Measurements from ENCODE around the gene TPCN2.

The TPCN2 gene

DNA sequence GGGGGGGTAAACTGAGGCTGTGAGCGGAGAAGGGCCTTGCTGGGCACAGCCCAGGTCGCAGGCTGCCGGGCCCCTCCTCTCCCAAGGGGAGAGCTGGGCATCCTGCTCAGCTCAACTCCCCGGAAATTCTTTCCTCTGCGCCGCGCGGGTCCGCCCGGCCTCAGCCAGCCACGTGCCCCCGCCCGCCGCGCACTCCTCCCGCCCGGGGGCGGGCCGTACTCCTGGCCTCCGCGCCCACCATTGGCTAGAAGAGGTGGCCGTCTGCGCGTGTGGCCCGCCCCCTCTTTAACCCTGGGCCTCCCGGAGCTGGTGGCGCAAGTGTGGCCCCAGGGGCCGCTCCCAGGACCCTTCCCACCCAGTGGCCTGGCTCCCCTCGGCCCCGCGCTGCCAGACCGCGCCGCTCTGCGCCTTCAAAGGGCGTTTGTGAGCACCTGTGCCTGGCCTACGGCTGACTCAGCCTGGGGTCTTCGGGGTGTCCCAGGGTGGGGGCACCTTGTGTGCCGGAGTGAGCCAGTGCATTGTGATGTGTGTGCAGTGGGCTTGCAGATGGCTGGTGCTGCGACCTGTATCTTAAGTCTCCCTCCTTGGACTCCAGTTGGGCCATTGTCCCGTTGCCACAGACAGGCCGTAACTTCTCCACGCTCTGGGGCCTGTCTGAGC lies 37.6 kb upstream of the TPCN2 start:
- peak; percentile 69 to 74 for DNase-seq

DNA sequence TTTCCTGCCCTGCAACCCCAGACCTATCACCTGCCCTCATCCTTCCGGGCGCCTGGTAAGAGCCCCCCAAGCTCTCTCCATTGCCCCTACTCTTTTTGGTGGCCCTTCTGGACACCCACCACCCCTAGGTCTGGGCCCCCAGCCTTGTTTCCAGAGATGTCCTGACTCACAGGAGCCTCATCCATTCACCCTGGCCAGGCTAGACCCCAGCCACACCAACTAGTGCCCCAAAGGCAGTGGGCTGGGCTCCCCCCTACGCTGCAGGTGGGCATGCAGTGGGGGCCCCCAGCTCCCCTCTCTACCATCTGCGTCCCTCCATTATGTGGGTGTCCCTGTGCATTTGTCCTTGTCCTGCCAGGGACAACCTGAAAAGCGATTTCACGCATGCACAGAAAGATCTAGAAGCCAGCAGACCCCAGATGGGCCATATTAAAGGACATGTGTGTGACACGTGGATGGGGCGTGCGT lies 37.1 kb upstream of the TPCN2 start:
- no peak for DNase-seq

DNA sequence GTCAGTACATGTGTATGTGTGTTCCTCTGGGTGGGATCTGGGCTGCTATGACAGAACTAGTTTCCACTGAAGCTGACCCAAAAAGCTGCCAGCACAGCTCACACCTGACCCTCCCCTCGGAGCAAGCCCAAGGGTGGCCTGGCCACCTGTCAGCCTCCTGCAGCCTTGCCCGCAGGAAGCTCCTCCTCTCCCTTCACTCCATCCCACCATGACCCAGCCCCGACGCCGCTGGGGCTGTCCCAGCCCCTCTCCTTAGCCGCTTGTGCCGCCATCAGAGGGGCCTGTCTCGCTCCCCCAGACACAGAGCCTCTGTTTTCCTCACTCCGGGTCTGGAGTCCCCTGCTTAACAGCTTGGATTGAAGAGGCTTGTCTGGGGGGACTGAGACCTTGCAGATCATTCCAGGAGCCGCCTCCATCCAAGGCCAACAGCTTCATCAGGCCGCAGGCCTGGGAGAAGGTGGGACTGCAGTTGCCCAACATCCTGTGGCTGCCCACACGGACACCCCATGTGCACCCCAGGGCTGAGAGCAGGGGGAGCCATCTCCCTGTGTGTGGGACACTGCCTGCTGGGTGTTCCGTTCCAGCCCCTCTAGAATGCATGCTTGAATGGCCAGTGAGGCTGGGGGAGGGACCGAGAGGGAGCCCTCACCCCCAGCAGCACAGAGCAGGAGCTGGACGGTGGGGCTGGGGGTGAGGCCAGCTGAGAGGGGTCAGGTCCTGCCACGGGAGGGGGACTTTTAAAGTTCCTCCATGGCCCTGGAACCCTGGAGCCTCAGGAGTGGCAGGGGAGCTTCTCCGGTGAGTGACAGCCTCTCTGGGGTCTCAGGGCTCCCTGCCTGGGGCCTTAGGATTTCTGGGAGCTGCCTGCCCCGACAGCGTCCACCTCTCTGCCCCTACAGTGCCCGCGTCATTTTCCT lies 36.4 kb upstream of the TPCN2 start:
- peak in 1 of 2 donors; percentile 32 for DNase-seq

DNA sequence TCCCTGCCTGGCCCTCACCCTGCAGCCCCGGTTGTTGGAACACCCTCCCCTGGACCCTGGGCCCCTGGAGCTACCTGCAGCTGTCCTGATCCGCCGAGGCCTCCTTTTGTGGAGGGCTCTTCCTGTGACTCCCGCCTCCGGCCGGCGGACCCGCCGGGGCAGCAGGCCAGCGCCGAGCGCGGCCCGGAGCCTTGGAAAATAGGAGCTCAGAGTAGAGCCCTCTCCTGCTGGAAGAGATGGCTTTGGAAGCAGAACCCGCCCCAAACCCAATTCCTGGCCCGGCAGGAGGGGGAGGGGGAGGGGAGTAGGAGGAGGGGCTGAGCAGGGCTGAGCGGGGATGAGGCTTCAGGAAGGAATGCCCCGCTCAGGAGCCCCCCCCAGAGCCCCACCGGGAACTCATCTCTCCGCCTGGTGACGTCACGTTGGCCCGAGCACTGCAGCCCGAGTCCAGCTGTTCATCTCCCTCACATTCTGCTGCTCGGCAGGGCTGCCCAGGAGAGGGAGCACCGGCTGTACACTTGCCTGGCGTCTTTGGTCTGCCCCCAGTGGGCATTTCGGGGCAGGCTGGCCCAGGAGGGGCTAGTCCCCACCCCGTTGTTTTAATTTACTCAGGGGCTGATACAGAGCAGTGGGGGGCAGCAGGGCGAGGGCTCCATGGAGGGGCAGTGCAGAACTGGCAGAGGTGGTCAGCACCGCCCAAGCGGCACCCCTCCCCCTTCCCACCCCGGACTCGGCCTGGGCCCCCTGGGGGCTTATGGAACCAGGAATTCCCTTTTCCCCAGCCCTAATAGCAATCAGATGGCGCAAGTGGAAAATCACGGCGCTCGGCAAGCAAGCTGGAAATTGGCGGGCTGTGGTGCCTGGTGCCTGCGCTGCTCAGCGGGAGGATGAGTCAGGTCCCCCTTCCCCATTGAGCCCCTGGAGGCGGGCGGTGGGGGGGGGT lies 35.5 kb upstream of the TPCN2 start, which contains the start of gene MRGPRF:
MRGPRF (minus strand) TSS at position 238 of the 943 bp plus-strand sequence. CDS start 3,345 bp downstream, outside the sequence.
- no peak for DNase-seq

DNA sequence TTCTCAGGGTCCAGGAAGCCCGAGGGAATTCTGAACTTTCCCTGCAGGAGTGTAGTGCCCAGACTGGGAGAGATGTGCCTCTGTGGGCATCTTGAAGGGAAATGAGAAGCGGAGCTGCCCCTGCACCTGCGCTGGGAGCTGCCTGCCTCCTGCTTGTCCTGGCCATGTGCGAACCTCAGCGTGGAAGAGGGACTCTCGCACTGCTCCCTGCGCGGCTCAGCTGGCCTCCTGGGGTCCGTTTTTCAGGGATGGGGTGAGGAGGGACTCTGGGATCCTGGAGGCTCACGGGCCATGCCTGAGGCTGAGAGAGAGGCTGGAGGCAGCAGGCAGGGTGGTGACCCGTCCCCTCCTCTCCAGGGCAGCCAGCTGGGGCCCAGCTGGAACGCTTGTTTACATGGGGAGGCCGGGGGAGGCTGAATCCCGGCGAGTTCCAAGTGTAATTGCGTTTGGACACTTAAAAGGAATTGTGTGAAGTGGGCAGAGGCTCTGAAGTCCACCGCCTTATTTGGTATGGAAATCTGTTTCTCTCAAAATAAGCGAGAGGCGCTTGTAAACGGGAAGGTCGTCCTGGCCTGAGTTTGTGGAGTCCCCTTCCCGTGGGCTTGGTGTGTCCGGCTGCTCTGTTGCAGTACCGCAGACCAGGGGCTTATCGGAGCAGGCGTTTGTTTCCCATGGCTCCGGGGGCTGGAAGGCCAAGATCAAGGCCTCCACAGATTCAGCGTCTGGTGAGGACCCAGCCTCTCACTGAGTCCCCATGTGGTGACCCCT lies 34.5 kb upstream of the TPCN2 start:
- DNase-seq: no peak

DNA sequence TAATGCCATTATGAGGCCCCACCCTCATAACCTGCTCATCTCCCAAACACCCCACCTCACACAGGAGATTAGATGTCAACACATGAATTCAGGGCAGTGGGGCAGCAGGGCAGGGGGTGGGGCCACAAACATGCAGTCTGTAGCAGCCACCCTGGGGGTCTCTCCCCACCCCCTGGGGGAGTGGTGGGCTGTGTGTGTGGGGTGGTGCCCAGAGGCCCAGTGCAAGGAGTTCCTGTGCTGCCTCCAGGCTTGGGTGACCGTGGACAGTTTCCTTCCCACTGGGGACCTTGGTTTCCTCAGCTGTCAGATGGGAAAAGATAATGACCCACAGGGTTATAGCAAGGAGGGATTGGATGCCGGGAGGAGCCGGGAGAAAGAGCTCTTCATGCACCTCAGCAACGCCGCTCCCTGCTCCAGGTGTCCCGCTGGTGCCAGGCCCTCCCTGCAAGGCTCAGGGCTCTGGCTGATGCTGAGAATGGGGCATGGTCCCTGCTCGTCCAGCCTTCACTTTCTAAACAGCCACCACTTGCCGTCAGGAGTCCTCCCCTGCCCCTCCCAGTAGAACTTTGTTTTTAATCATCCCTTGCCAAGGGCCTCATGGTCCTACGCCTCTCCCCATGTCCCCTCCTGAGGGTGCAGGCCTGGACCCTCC lies 33.7 kb upstream of the TPCN2 start:
- no peak for DNase-seq

DNA sequence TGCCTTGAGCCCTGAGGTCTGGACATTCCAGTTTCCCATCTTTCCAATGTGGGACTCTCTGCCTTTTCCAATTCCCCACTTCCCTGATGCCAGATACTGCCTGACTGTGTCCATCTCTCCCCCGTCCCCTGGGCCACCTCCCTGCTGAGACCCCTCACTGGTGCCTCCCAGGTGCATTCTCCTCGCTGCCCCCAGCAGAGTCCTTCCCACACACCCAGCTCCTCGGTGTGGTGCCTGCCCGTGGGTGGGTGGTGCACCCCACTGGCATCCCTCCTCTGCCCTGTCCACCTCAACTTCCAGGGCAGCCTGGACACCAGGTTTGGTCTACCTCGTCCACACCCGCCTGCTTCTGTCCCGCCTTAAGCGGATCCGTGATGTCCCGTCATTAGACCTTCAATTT lies 30.8 kb upstream of the TPCN2 start:
- DNase-seq: no peak

DNA sequence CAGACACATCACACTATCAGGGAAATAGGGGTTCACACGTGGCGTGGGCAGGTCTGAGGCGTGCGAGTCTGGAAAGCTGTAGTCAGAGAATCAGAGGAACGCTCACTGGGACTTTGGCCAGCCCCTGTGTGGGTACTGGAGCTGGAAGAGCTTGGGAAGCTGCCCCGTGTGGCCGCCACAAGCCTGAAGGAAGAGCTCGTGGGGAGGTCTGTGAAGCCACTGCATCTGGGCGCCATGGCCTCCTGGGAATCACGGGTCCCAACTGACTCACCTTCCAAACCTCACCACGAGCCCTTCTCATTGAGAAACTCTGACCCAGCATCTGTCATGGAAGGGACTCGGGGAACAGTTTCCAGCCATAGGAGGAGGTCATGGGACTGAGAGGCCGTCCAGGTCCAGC lies 29.8 kb upstream of the TPCN2 start:
- DNase-seq: no peak

DNA sequence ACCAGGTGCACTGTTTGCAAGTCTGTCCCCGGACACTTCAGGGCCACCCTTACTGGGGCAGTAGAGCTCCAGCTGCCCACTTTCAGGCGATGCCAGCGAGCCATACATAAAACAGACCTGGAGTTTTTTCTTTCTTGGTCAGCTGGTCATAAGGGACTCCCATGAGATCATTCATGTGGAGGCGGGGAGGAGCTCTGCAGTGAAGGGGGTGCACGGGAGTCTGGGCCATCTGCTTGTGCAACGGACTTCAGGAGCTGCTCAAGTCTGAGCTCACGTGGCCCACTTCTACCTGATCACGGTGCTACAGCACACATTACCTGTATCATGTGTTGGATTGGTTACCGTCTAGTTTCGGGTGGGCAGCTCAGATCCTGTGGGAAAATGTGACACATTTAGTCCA lies 26.5 kb upstream of the TPCN2 start:
- peak; percentile 32 to 64 for DNase-seq

DNA sequence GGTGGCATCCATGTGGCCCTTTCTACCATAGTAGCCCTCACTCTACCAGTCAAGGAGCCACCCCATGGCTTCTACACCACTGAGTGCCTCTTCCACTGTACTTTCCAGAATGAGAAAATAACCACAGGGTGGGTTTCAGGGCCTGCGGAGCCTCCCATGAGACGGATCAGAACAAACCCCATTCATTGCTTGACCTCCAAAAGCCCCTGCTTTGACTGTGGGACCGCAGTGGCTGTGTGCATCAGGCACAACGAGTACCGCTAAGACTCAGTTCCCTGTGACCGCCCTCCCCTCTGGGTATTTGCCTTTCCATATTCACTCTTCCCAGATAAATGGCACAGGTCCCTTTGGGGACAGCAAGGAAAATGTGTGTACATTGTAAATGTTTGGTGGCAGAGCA lies 24.2 kb upstream of the TPCN2 start:
- DNase-seq: no peak

DNA sequence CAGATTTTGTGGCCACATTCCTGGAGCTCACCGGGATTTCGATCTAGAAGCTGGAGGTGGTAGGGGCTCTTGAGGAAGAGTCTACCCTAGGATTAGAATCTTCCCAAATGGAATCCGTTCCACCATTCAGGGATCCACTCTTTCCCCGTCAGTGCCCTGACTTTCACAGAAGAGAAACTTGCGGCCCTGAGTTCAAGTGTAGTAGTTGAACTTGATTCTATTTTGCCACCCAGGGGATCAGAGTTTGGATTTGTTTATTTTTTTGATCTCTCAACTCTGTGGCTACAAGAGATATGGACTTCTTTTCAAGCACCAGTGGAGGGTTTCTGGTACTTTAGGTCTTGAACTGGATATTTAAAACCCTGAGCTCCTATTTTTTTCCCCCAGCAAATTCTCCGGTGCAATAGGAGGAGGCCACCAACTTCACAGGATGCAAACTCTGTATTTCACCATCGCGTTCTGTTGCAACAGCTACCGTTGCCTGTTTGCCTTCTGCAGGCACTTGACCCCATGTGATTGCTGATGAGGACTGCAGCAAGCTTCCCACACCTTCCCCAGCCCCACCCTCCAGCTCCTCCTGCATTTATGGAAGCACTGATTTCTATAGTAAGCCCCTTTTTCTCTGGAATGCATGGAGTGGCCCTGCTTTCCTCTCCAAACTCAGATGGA lies 20.9 kb upstream of the TPCN2 start:
- peak; percentile 90 to 97 for DNase-seq

DNA sequence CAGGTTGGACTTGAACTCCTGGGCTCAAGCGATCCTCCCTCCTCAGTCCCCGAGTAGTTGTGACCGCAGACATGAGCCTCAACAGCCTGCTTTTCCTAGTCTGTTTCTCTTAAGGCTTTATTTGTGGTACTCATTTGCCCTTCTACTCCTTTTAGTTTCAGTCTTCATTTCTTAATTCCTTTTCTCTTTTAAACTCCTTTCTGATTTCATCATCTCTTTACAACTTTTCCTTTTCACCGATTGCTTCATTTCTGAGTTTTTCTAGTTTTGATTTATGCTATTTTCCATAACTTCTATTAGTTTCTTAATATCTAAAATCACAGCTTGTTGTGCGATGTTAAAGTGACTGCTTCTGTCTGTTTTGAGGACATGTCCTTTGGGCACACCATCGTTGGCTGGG lies 18.4 kb upstream of the TPCN2 start:
- peak; percentile 74 to 76 for DNase-seq

DNA sequence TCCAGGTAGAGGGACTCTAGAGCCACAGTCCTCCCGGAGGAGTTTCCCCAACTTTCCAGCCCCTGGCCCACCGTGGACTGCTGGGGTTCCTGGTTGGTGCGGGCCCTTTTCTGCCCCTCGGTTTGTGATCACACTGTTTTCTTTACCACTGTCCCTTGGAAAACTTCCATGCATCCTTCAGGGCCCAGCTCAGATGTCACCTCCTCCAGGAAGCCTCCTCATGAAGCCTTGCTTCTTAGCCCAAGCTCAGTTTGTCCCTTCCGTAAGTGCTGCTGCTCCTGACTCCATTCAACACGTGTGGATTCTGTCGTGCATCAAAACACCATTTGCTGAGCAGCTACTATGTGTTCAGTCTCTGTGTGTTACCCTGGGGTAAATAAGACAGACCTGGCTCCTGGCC lies 15.9 kb upstream of the TPCN2 start:
- no peak for DNase-seq

DNA sequence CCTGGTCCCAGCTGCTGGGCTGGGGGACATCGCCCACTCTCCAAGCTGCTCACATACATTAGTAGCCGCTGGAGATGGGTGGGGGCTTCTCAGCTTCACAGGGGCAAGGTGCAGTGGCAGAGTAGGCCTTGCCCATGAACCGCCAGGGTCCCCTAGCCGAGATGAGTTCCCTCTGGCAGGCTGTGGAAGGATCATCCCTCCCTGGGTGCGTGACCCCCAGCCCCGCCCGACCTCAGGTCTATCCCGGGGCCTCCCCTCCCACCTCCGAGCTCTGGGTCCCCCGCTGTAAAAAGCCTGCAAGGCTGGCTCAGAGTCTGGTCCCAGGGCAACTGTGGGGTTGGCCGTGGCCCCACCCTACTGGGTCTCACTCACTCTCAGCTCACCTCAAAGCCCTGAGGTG lies 15.3 kb upstream of the TPCN2 start:
- DNase-seq: no peak

DNA sequence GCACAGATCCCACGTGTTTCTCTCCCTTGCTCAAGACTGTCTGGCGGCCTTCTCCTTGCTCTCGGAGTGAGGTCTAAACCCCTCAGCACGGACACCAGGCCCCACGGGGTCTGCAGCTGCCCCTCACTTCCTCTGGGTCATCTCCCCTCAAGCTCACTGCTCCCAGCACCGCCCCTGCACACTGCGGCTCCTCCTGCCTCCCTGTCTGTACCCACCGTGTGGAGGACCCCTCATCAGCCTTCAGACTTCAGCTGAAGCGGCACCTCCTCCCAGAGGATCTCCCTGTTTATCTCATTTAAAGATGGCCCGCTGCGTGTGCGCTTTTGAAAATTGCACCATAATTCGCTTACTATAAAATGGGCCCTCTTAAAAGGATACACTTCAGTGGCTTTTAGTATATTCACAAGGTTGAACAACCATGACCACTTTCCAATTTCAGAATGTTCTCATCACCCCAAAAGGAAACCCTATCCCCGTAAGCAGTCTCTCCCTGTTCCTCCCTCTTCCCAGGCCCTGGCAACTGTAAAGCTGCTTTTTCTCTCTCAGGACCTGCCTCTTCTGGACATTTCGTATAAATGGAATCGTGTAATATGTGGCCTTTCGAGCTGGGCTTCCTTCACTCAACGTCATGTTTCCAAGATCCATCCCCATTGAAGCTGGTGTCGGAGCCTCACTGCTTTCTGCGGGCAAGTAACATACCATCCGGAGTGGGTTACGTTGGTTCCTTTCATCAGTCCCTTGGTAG lies 14.4 kb upstream of the TPCN2 start:
- DNase-seq: no peak

DNA sequence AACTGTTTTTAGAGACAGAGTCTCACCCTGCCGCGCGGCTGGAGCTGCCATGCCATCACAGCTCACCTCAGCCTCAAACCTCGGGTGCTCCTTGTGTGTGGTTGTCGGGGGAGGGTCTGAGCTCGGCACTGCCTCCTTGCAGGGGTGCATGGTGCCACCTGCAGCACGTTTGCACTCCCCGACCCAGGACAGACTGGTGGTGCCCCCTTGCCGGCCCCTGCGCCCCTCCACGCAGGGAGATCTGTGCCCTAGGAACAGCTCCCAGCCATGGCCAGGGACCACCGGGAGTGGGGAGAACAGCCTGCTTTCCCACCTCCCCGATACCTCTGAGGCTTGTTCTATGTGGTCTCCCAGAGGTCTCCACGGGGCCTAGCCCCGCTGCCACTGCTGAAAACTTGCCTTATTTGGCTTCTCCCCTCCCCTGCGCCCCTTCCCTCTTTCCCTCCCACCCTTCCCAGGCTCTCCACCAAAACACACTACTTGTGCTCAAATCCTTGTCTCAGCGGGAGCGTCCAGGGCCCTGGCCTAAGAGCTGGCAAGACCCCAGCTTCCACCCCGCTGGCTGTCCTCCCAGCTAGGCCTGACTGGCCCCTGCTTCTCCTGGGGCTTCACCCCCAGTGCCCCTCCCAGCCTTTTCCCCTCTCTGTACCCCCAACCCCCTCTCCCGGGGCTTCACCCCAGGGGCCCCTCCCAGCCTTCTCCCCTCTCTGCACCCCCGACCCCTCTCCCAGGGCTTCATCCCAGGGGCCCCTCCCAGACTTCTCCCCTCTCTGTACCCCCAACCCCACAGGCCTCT lies 13.4 kb upstream of the TPCN2 start:
- no peak for DNase-seq

DNA sequence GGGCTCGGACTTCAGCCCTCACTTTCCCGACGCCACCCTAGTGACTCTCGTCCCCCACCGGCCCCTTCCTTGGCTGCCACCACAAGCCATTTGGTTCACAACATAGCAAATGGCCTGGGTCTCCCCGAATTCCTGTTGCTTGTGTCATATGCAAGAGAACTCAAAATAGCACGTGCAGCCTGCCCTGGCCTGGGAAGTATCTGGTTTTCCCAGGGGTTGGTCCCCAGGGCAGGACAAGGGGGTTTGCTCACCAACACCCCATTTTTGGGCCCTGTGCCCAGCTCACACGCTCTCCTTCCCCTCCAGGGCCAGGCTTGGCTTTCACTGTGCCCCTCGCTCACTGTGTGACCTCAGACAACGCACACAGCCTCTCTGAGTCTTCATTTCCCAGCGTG lies 12.8 kb upstream of the TPCN2 start:
- no peak for DNase-seq

DNA sequence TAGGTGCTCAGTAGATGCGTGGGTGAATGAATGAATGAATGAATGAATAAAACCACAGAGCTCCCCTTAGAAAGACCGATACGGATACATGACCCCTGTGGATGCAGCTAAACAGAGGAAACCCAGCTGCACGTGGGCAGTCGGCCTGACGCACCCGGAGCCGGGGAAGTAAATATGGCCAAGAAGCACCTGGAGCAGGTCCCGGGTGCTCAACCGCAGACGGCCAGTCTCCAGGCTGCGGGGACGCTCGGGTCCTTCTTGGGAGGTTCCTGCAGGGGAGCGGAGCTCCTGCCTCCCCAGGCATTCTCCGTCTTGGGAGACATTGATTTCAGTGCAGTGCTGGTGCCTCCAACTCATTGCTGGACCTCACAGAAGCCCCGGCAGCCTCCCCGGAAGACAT lies 11.7 kb upstream of the TPCN2 start:
- DNase-seq: no peak

DNA sequence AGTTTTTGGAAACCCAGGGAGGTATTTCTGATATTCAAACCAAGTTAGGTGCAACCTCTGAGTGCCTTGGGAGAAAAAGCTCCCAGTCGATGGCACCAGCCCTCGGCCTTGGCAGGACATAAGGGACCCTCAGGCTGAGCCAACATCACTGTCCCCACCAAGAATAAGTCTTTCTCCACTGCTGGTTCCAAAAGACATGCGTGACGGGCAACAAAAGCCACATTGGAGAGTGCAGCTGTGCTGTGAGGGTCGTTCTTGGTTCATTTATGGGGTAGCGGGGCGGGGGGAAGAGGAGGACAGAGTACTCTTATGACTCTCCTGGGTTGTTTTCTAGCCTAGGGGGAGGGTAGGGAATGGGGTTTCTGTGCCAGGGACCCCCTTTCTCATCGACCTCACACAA lies 11.2 kb upstream of the TPCN2 start:
- DNase-seq: no peak

Measured in inflammatory macrophage treated with lipopolysaccharide for 1 hour (primary cell).